NCI-H524 treated with DMSO at 0.1 percent for 48 hours (cell line): Measurements from ENCODE around the gene HAUS2.

Experiments used
- DNase-seq: peaks from one replicate; lab custom pipeline; 2025; lab: John Stamatoyannopoulos, UW

The HAUS2 gene

GRCh38 chr15:42608752-42609488 lies 60.3 kb downstream of the HAUS2 start:
- DNase-seq = no peak

- no peak for DNase-seq
Observed at GRCh38 chr15:42611532-42611931, 62.9 kb downstream of the HAUS2 start.

DNA sequence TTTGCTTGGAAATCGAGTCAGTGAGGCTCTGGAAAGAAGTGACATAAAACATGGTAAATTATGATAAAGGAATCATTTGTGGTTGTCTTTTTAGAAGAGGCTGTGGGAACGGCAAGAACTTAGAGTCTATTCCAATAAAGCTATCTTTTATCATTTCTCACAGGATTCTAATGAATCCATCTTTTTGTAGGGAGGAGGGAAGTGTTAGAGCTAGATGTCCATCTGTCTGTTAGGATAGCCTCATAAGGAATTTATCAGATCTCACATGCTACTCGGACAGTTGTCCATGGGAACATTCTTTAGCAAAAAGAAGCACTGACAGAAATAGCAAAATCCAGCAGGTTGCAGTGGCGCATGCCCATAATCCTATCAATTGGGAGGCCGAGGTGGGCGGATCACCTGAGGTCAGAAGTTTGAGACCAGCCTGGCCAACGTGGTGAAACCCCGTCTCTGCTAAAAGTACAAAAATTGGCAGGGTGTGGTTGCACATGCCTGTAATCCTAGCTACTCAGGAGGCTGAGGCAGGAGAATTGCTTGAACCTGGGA lies 63.8 kb downstream of the HAUS2 start:
- DNase-seq = no peak

GRCh38 chr15:42616107-42616506 lies 67.5 kb downstream of the HAUS2 start:
- DNase-seq = no peak
